Measurements from ENCODE around the gene SURF4. TPM values are rescaled to one million over a fixed set of nuclear protein-coding genes. Genes with fewer than 3 reads are reported as not detected.

SURF4 gene
- total and polyA plus RNA-seq, 9 donors: 92.3 to 143 (median 105) TPM

Other genes with a start within 250 kb of the SURF4 start
- 4.6 TPM for gene GBGT1, start 212.1 kb downstream of the SURF4 start, total RNA-seq
- 1 to 10 TPM; 3.2 to 5.7 (median 4.5) TPM for gene GBGT1, start 212.1 kb downstream of the SURF4 start, polyA plus RNA-seq (ENCODE audit: insufficient read depth in 1 of 8, insufficient read length in 8 of 8, low replicate concordance in 1 of 8)
- not detected for gene OBP2B, start 166.8 kb downstream of the SURF4 start, total RNA-seq
- gene OBP2B, start 166.8 kb downstream of the SURF4 start, polyA plus RNA-seq (ENCODE audit: insufficient read depth in 1 of 8, insufficient read length in 8 of 8, low replicate concordance in 1 of 8): not detected
- 0.13 TPM for gene ABO, start 100.9 kb downstream of the SURF4 start, total RNA-seq
- 1 to 10 TPM in 7 of 8 donors, under 1 TPM in 1; 0.70 to 8.1 (median 2.9) TPM for gene ABO, start 100.9 kb downstream of the SURF4 start, polyA plus RNA-seq (ENCODE audit: insufficient read depth in 1 of 8, insufficient read length in 8 of 8, low replicate concordance in 1 of 8)
- gene SURF6, start 39.9 kb downstream of the SURF4 start, total RNA-seq: 14.2 TPM
- gene SURF6, start 39.9 kb downstream of the SURF4 start, polyA plus RNA-seq (ENCODE audit: insufficient read depth in 1 of 8, insufficient read length in 8 of 8, low replicate concordance in 1 of 8): 10 to 100 TPM; 22.5 to 25.6 (median 23.5) TPM
- gene MED22, start 27.9 kb downstream of the SURF4 start, total RNA-seq: 22.7 TPM
- 10 to 100 TPM; 24.2 to 29.0 (median 26.7) TPM for gene MED22, start 27.9 kb downstream of the SURF4 start, polyA plus RNA-seq (ENCODE audit: insufficient read depth in 1 of 8, insufficient read length in 8 of 8, low replicate concordance in 1 of 8)
- gene RPL7A, start 27.8 kb downstream of the SURF4 start, total RNA-seq: 2,809 TPM
- 1,000 to 10,000 TPM; 2,283 to 2,995 (median 2,672) TPM for gene RPL7A, start 27.8 kb downstream of the SURF4 start, polyA plus RNA-seq (ENCODE audit: insufficient read depth in 1 of 8, insufficient read length in 8 of 8, low replicate concordance in 1 of 8)
- 19.3 TPM for gene SURF1, start 19.6 kb downstream of the SURF4 start, total RNA-seq
- 10 to 100 TPM; 22.1 to 36.5 (median 27.9) TPM for gene SURF1, start 19.6 kb downstream of the SURF4 start, polyA plus RNA-seq (ENCODE audit: insufficient read depth in 1 of 8, insufficient read length in 8 of 8, low replicate concordance in 1 of 8)
- 10.2 TPM for gene SURF2, start 19.5 kb downstream of the SURF4 start, total RNA-seq
- 10 to 100 TPM; 11.3 to 15.3 (median 13.0) TPM for gene SURF2, start 19.5 kb downstream of the SURF4 start, polyA plus RNA-seq (ENCODE audit: insufficient read depth in 1 of 8, insufficient read length in 8 of 8, low replicate concordance in 1 of 8)
- 1.4 TPM for gene STKLD1, start 306 bp upstream of the SURF4 start, total RNA-seq
- gene STKLD1, start 306 bp upstream of the SURF4 start, polyA plus RNA-seq (ENCODE audit: insufficient read depth in 1 of 8, insufficient read length in 8 of 8, low replicate concordance in 1 of 8): 1 to 10 TPM; 1.1 to 2.3 (median 1.8) TPM
- gene REXO4, start 42.0 kb upstream of the SURF4 start, total RNA-seq: 26.2 TPM
- gene REXO4, start 42.0 kb upstream of the SURF4 start, polyA plus RNA-seq (ENCODE audit: insufficient read depth in 1 of 8, insufficient read length in 8 of 8, low replicate concordance in 1 of 8): 10 to 100 TPM; 31.5 to 39.4 (median 37.6) TPM
- 3.4 TPM for gene ADAMTS13, start 46.3 kb upstream of the SURF4 start, total RNA-seq
- gene ADAMTS13, start 46.3 kb upstream of the SURF4 start, polyA plus RNA-seq (ENCODE audit: insufficient read depth in 1 of 8, insufficient read length in 8 of 8, low replicate concordance in 1 of 8): 10 to 100 TPM in 2 of 8 donors, 1 to 10 TPM in 6; 5.5 to 10.5 (median 8.6) TPM
- gene CACFD1, start 83.9 kb upstream of the SURF4 start, total RNA-seq: 11.1 TPM
- gene CACFD1, start 83.9 kb upstream of the SURF4 start, polyA plus RNA-seq (ENCODE audit: insufficient read depth in 1 of 8, insufficient read length in 8 of 8, low replicate concordance in 1 of 8): 10 to 100 TPM; 14.8 to 21.5 (median 16.4) TPM
- gene SLC2A6, start 103.0 kb upstream of the SURF4 start, total RNA-seq: 0.44 TPM
- gene SLC2A6, start 103.0 kb upstream of the SURF4 start, polyA plus RNA-seq (ENCODE audit: insufficient read depth in 1 of 8, insufficient read length in 8 of 8, low replicate concordance in 1 of 8): 1 to 10 TPM in 7 of 8 donors, under 1 TPM in 1; 0.91 to 2.1 (median 1.4) TPM
- gene MYMK, start 148.9 kb upstream of the SURF4 start, total RNA-seq: 23.0 TPM
- gene MYMK, start 148.9 kb upstream of the SURF4 start, polyA plus RNA-seq (ENCODE audit: insufficient read depth in 1 of 8, insufficient read length in 8 of 8, low replicate concordance in 1 of 8): 10 to 100 TPM; 48.6 to 93.0 (median 73.3) TPM
- 4.7 TPM for gene ADAMTSL2, start 158.6 kb upstream of the SURF4 start, total RNA-seq
- gene ADAMTSL2, start 158.6 kb upstream of the SURF4 start, polyA plus RNA-seq (ENCODE audit: insufficient read depth in 1 of 8, insufficient read length in 8 of 8, low replicate concordance in 1 of 8): 1 to 10 TPM; 2.3 to 5.5 (median 4.6) TPM
- not detected for gene FAM163B, start 233.3 kb upstream of the SURF4 start, total RNA-seq
- gene FAM163B, start 233.3 kb upstream of the SURF4 start, polyA plus RNA-seq (ENCODE audit: insufficient read depth in 1 of 8, insufficient read length in 8 of 8, low replicate concordance in 1 of 8): under 1 TPM in 3 of 8 donors, not detected in 5; 0.13 to 0.36 (median 0.18) TPM